ENCODE results near the gene VPS26B. TPM values are rescaled to one million over a fixed set of nuclear protein-coding genes. Genes with fewer than 3 reads are reported as not detected.
"Not testable (repeated sequence)": the region's sequence is repeated elsewhere in the genome, so short reads cannot be mapped to it uniquely, and the experiment has no call there.

VPS26B gene
- total RNA-seq, 1 experiment from 2014 or later = 29.3 TPM

- TF ChIP-seq ELF4 (CRISPR knock-in tag; IDR thresholded peaks at IDR 0.05; ENCODE audit: low read depth) (no peak), NR3C1 (CRISPR knock-in tag; conservative IDR thresholded peaks at IDR 0.05; ENCODE audit: low read depth) (no peak), ZNF121 (CRISPR knock-in tag; IDR thresholded peaks at IDR 0.05) (no peak), ZBTB43 (CRISPR knock-in tag; IDR thresholded peaks at IDR 0.05) (no peak), SMAD4 (CRISPR knock-in tag; IDR thresholded peaks at IDR 0.05) (no peak), GRHL2 (CRISPR knock-in tag; IDR thresholded peaks at IDR 0.05; ENCODE audit: insufficient replicate concordance, severe bottlenecking) (no peak)
- TF ChIP-seq, protein P1, sequence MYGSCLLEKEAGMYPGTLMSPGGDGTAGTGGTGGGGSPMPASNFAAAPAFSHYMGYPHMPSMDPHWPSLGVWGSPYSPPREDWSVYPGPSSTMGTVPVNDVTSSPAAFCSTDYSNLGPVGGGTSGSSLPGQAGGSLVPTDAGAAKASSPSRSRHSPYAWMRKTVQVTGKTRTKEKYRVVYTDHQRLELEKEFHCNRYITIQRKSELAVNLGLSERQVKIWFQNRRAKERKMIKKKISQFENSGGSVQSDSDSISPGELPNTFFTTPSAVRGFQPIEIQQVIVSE (CRISPR knock-in tag; IDR thresholded peaks at IDR 0.05; ENCODE audit: borderline replicate concordance) = no peak
- ChIA-PET CTCF (interaction anchor here (0.6 kb wide), 1 partner anchor 9 kb away, joined by 3 read pairs; no protein-coding TSS in a partner anchor), POLR2A (interaction anchor here (1.0 kb wide), 1 partner anchor 9 kb away, joined by 3 read pairs; no protein-coding TSS in a partner anchor)
- Mint-ChIP-seq H3K27me3 (ENCODE audit: low read depth) (no peaks in the 10 kb centered on the region), H3K36me3 (peaks cover 59% of the 10 kb centered on the region), H3K27ac (no peak overlapping the region), H3K4me1 (peaks cover 26% of the 10 kb centered on the region), H3K9me3 (no peaks in the 10 kb centered on the region), H3K4me3 (no peak overlapping the region)
- no peak for DNase-seq (ENCODE audit: low spot score)
- no peak for ATAC-seq
Measured at GRCh38 chr11:134282121-134283045, 57.9 kb downstream of the VPS26B start.

GRCh38 chr11:134283461-134284230 lies 59.2 kb downstream of the VPS26B start:
- DNase-seq (ENCODE audit: low spot score) (no peak), ATAC-seq (no peak)
- POLR2A ChIA-PET = no interaction called here
- Mint-ChIP-seq H3K4me3 (no peak overlapping the region), H3K4me1 (peaks cover 27% of the 10 kb centered on the region), H3K36me3 (peaks cover 56% of the 10 kb centered on the region), H3K27ac (no peak overlapping the region), H3K9me3 (no peaks in the 10 kb centered on the region), H3K27me3 (ENCODE audit: low read depth) (no peaks in the 10 kb centered on the region)
- CTCF ChIA-PET = interaction anchor here (0.5 kb wide), 1 partner anchor 253 kb away, joined by 3 read pairs; no protein-coding TSS in a partner anchor
- TF ChIP-seq E2F4 (CRISPR knock-in tag; IDR thresholded peaks at IDR 0.05; ENCODE audit: borderline replicate concordance, low read depth) (no peak), ZBTB43 (CRISPR knock-in tag; IDR thresholded peaks at IDR 0.05) (no peak), ZNF396 (CRISPR knock-in tag; IDR thresholded peaks at IDR 0.05; ENCODE audit: borderline replicate concordance) (no peak), ELF4 (CRISPR knock-in tag; IDR thresholded peaks at IDR 0.05; ENCODE audit: low read depth) (no peak), ZNF232 (CRISPR knock-in tag; IDR thresholded peaks at IDR 0.05) (no peak), FOXK1 (CRISPR knock-in tag; IDR thresholded peaks at IDR 0.05) (no peak), CREM (CRISPR knock-in tag; IDR thresholded peaks at IDR 0.05) (no peak), TEAD4 (CRISPR knock-in tag; IDR thresholded peaks at IDR 0.05) (no peak), TP53 (CRISPR knock-in tag; IDR thresholded peaks at IDR 0.05) (no peak), RORB (CRISPR knock-in tag; IDR thresholded peaks at IDR 0.05) (no peak), USF2 (CRISPR knock-in tag; IDR thresholded peaks at IDR 0.05) (no peak), ETV6 (CRISPR knock-in tag; IDR thresholded peaks at IDR 0.05) (no peak)
- TF ChIP-seq, protein P2, sequence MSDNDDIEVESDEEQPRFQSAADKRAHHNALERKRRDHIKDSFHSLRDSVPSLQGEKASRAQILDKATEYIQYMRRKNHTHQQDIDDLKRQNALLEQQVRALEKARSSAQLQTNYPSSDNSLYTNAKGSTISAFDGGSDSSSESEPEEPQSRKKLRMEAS (CRISPR knock-in tag; IDR thresholded peaks at IDR 0.05) = no peak
- TF ChIP-seq, protein P3, sequence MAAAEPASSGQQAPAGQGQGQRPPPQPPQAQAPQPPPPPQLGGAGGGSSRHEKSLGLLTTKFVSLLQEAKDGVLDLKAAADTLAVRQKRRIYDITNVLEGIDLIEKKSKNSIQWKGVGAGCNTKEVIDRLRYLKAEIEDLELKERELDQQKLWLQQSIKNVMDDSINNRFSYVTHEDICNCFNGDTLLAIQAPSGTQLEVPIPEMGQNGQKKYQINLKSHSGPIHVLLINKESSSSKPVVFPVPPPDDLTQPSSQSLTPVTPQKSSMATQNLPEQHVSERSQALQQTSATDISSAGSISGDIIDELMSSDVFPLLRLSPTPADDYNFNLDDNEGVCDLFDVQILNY (CRISPR knock-in tag; IDR thresholded peaks at IDR 0.05) = no peak

DNA sequence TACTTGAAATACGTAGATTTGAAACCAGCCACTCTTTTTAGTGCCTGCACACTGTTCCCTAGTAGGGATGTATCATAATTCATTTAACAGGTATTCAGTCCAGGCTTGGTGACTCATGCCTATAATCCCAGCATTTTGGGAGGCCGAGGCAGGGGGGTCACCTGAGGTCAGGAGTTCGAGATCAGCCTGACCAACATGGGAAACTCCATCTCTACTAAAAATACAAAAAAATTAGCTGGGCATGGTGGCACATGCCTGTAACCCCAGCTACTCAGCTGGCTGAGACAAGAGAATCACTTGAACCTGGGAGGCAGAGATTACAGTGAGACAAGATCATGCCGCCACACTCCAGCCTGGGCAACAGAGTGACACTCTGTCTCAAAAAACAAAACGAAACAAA lies 59.9 kb downstream of the VPS26B start:
- CTCF ChIA-PET; POLR2A ChIA-PET; DNase-seq (ENCODE audit: low spot score); H3K27me3 Mint-ChIP-seq (ENCODE audit: low read depth); H3K4me3 Mint-ChIP-seq; ATAC-seq; H3K9me3 Mint-ChIP-seq; H3K27ac Mint-ChIP-seq: not testable (repeated sequence)
- peaks cover 57% of the 10 kb centered on the region for H3K36me3 Mint-ChIP-seq
- H3K4me1 Mint-ChIP-seq = peaks cover 29% of the 10 kb centered on the region
